ENCODE results near the gene RHBDF2. TPM values are rescaled to one million over a fixed set of nuclear protein-coding genes. Genes with fewer than 3 reads are reported as not detected.
"Not testable (repeated sequence)": the region's sequence is repeated elsewhere in the genome, so short reads cannot be mapped to it uniquely, and the experiment has no call there.

The RHBDF2 gene
- total RNA-seq, 1 donor from 2014 or later, result 34.5 TPM

GRCh38 chr17:76537578-76538280 lies 36.5 kb upstream of the RHBDF2 start, which contains the start of gene CYGB:
CYGB (minus strand) TSS chr17:76537709; CDS start chr17:76537542, 167 bp downstream.
- no peak for DNase-seq

- DNase-seq, result peak; percentile 48
These were observed 36.0 kb upstream of the RHBDF2 start for GRCh38 chr17:76537288-76537577.

- DNase-seq, result no peak
These were observed 35.5 kb upstream of the RHBDF2 start for GRCh38 chr17:76536511-76537287.

GRCh38 chr17:76535788-76536510 lies 34.7 kb upstream of the RHBDF2 start:
- DNase-seq, result no peak

- no peak for DNase-seq
These were observed 33.9 kb upstream of the RHBDF2 start for GRCh38 chr17:76534831-76535732.

- DNase-seq, result not testable (repeated sequence)
These were observed 32.6 kb upstream of the RHBDF2 start for GRCh38 chr17:76533640-76534359.

GRCh38 chr17:76532072-76532651 lies 30.9 kb upstream of the RHBDF2 start:
- DNase-seq, result no peak

- DNase-seq, result no peak
These were observed 30.3 kb upstream of the RHBDF2 start for GRCh38 chr17:76531486-76532038.

GRCh38 chr17:76530811-76531485 lies 29.7 kb upstream of the RHBDF2 start:
- DNase-seq, result no peak

GRCh38 chr17:76530095-76530723 lies 29.0 kb upstream of the RHBDF2 start:
- peak; percentile 40 for DNase-seq

GRCh38 chr17:76529224-76530094 lies 28.2 kb upstream of the RHBDF2 start:
- DNase-seq, result peak; percentile 39

- no peak for DNase-seq
These were observed 27.5 kb upstream of the RHBDF2 start for GRCh38 chr17:76528528-76529223.

- DNase-seq, result no peak
These were observed 26.9 kb upstream of the RHBDF2 start for GRCh38 chr17:76528156-76528527.

GRCh38 chr17:76527430-76528111 lies 26.3 kb upstream of the RHBDF2 start:
- peak; percentile 82 for DNase-seq

GRCh38 chr17:76527016-76527415 lies 25.8 kb upstream of the RHBDF2 start:
- DNase-seq, result not testable (repeated sequence)

GRCh38 chr17:76525513-76525833 lies 24.2 kb upstream of the RHBDF2 start:
- not testable (repeated sequence) for DNase-seq

- no peak for DNase-seq
These were observed 23.6 kb upstream of the RHBDF2 start for GRCh38 chr17:76524598-76525512.

Data from dermis blood vessel endothelial cell (primary cell).